GM12878 (cell line): ENCODE measurements around the gene LIPE. TPM values are rescaled to one million over a fixed set of nuclear protein-coding genes. Genes with fewer than 3 reads are reported as not detected.

Source experiments
- ATF7 ChIP-seq: fragments of 450-650 bp; IDR thresholded peaks from 2 replicates; pipeline ENCODE4 v1.6.1; 2016; ENCODE audit warnings: low read depth, mild to moderate bottlenecking
- BMI1 ChIP-seq: fragments of 450-650 bp; IDR thresholded peaks from 2 replicates; pipeline ENCODE4 v1.6.1; 2016; ENCODE audit warnings: mild to moderate bottlenecking, moderate library complexity, borderline replicate concordance
- CBFB ChIP-seq: IDR thresholded peaks from 2 replicates; pipeline ENCODE4 v1.6.1; 2016; ENCODE audit warnings: antibody characterized with exemption, low read depth
- GATAD2B ChIP-seq: fragments of 450-650 bp; conservative IDR thresholded peaks from 2 replicates; pipeline ENCODE4 v1.6.1; 2017; ENCODE audit warnings: low read depth, mild to moderate bottlenecking, moderate library complexity
- HDGF ChIP-seq: fragments of 450-650 bp; IDR thresholded peaks from 2 replicates; pipeline ENCODE4 v1.6.1; 2016; ENCODE audit warnings: antibody characterized with exemption
- IKZF2 ChIP-seq, 2 experiments: fragments of 450-650 bp; IDR thresholded peaks; 2 replicates each; pipeline ENCODE4 v1.6.1; 2017; ENCODE audit warnings: mild to moderate bottlenecking in 2 of 2, moderate library complexity in 2 of 2
- NBN ChIP-seq: fragments of 450-650 bp; IDR thresholded peaks from 2 replicates; pipeline ENCODE4 v1.6.1; 2016
- NFIC ChIP-seq: IDR thresholded peaks from 2 replicates; pipeline ENCODE4 v1.6.1; 2012; ENCODE audit warnings: low read depth, mild to moderate bottlenecking, inconsistent platforms, low read length, moderate library complexity
- NR2C2 ChIP-seq: IDR thresholded peaks from 2 replicates; pipeline ENCODE4 v1.6.1; 2011; ENCODE audit warnings: borderline replicate concordance, low read depth; ENCODE audit not compliant: control insufficient read depth, insufficient read length
- PAX5 ChIP-seq: IDR thresholded peaks from 2 replicates; pipeline ENCODE4 v1.6.1; 2011; ENCODE audit warnings: low read depth, low read length, borderline replicate concordance
- PAX8 ChIP-seq: fragments of 450-650 bp; IDR thresholded peaks from 2 replicates; pipeline ENCODE4 v1.6.1; 2017; ENCODE audit warnings: mild to moderate bottlenecking, moderate library complexity
- TCF3 ChIP-seq: IDR thresholded peaks from 2 replicates; pipeline ENCODE4 v1.6.1; 2012; ENCODE audit warnings: low read depth, mild to moderate bottlenecking, low read length, borderline replicate concordance; ENCODE audit not compliant: insufficient read depth
- YY1 ChIP-seq: IDR thresholded peaks from 2 replicates; pipeline ENCODE4 v1.6.1; 2011; ENCODE audit warnings: low read depth, mild to moderate bottlenecking, low read length
- ZNF274 ChIP-seq: IDR thresholded peaks from one replicate; pipeline ENCODE4 v1.8.0; 2011; ENCODE audit not compliant: insufficient read length, insufficient read depth
- ZNF622 ChIP-seq: fragments of 450-650 bp; IDR thresholded peaks from 2 replicates; pipeline ENCODE4 v1.6.1; 2017; ENCODE audit warnings: mild to moderate bottlenecking, inconsistent platforms
- polyA plus RNA-seq, 11 experiments: library from polyadenylated mRNA; depleted of rRNA in 4 of 11; unstranded in 6 of 11; stranded (reverse) in 5 of 11; fragments of >200 nt; fragmentation: Nextera tagmentation in 4 of 11; fragmentation: Illumina TruSeq in 1 of 11; extraction: Ambion mirVana in 4 of 11; extraction: Trizol in 1 of 11; gene quantifications; 1 replicate in 1 of 11; 2 replicates in 10 of 11; pipeline versions ENCODE4 v1.2.1 to v1.2.3, GENCODE V29; 2011 to 2016; ENCODE audit warnings: inconsistent platforms in 2 of 11, missing spikeins in 2 of 11, low read depth in 1 of 11
- total RNA-seq, 4 experiments: library from RNA; depleted of rRNA in 3 of 4; stranded (reverse); fragments of >200 nt in 3 of 4; fragmentation: Illumina TruSeq in 1 of 4; extraction: Trizol in 1 of 4; gene quantifications; 2 replicates each; pipeline versions ENCODE4 v1.2.1 to v1.2.3, GENCODE V29; 2013 to 2021
- TF ChIP-seq, protein P1 (sequence below): fragments of 150-350 bp; IDR thresholded peaks from 2 replicates; pipeline ENCODE4 v1.6.1; 2016; ENCODE audit warnings: low read depth, low read length
- TF ChIP-seq, protein P2 (sequence below): fragments of 450-650 bp; IDR thresholded peaks from 2 replicates; pipeline ENCODE4 v1.6.1; 2016; ENCODE audit warnings: mild to moderate bottlenecking, moderate library complexity, borderline replicate concordance
- TF ChIP-seq, protein P3 (sequence below): fragments of 450-650 bp; IDR thresholded peaks from 2 replicates; pipeline ENCODE4 v1.6.1; 2017; ENCODE audit warnings: mild to moderate bottlenecking, moderate library complexity
- TF ChIP-seq, protein P4 (sequence below): IDR thresholded peaks from 2 replicates; pipeline ENCODE4 v1.6.1; 2011; ENCODE audit warnings: low read depth, low read length, improper control_type of control experiment, borderline replicate concordance

Gene LIPE
- total and polyA plus RNA-seq, 10 of the 15 experiments (the other 5 are each of a cell fraction or from before 2014, with no cell fraction given): 0.02 to 33.3 (median 9.5) TPM

DNA sequence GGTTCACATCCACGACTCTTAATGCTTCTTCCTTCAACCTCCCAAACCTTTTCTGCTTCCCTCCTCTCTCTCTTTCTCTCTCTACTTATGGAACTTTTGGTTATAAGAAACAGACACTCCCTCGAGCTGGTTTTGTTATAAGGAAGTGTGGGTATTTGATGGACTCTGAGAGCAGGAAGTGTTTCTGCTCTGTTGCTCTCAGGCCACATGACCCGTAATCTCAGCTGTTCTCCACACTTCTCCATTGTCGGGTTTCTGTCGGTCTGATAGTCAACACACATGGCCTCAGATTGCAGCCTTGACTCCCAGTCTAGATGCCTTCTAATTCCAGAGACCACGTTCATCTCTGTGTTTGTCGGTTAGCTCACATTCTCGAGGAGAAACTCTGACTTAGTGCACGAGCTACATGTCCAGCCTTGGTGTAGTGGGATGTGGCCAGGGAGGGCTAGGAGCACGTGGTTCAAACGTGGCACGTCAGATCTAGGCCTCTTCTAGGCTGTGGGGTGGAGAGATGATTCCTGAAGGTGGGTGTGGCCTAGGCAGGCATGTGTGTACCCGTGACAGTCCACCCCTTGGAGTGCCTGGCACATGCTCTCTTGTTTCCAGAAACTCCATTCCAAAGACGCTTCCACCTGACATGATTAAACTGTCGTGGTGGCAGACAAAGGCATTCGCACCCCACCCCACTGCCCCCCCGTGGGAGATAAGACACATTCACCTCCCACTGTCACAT lies 63.4 kb downstream of the LIPE start (continued):
- TF ChIP-seq, protein P1, sequence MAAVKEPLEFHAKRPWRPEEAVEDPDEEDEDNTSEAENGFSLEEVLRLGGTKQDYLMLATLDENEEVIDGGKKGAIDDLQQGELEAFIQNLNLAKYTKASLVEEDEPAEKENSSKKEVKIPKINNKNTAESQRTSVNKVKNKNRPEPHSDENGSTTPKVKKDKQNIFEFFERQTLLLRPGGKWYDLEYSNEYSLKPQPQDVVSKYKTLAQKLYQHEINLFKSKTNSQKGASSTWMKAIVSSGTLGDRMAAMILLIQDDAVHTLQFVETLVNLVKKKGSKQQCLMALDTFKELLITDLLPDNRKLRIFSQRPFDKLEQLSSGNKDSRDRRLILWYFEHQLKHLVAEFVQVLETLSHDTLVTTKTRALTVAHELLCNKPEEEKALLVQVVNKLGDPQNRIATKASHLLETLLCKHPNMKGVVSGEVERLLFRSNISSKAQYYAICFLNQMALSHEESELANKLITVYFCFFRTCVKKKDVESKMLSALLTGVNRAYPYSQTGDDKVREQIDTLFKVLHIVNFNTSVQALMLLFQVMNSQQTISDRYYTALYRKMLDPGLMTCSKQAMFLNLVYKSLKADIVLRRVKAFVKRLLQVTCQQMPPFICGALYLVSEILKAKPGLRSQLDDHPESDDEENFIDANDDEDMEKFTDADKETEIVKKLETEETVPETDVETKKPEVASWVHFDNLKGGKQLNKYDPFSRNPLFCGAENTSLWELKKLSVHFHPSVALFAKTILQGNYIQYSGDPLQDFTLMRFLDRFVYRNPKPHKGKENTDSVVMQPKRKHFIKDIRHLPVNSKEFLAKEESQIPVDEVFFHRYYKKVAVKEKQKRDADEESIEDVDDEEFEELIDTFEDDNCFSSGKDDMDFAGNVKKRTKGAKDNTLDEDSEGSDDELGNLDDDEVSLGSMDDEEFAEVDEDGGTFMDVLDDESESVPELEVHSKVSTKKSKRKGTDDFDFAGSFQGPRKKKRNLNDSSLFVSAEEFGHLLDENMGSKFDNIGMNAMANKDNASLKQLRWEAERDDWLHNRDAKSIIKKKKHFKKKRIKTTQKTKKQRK: no peak
- TF ChIP-seq PAX8: no peak
- TF ChIP-seq YY1: 0 out of 2 replicates have a peak, but pooled peaks have one; percentile 24
- TF ChIP-seq, protein P2, sequence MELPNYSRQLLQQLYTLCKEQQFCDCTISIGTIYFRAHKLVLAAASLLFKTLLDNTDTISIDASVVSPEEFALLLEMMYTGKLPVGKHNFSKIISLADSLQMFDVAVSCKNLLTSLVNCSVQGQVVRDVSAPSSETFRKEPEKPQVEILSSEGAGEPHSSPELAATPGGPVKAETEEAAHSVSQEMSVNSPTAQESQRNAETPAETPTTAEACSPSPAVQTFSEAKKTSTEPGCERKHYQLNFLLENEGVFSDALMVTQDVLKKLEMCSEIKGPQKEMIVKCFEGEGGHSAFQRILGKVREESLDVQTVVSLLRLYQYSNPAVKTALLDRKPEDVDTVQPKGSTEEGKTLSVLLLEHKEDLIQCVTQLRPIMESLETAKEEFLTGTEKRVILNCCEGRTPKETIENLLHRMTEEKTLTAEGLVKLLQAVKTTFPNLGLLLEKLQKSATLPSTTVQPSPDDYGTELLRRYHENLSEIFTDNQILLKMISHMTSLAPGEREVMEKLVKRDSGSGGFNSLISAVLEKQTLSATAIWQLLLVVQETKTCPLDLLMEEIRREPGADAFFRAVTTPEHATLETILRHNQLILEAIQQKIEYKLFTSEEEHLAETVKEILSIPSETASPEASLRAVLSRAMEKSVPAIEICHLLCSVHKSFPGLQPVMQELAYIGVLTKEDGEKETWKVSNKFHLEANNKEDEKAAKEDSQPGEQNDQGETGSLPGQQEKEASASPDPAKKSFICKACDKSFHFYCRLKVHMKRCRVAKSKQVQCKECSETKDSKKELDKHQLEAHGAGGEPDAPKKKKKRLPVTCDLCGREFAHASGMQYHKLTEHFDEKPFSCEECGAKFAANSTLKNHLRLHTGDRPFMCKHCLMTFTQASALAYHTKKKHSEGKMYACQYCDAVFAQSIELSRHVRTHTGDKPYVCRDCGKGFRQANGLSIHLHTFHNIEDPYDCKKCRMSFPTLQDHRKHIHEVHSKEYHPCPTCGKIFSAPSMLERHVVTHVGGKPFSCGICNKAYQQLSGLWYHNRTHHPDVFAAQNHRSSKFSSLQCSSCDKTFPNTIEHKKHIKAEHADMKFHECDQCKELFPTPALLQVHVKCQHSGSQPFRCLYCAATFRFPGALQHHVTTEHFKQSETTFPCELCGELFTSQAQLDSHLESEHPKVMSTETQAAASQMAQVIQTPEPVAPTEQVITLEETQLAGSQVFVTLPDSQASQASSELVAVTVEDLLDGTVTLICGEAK: no peak
- no peak for TF ChIP-seq CBFB
- no peak for TF ChIP-seq ATF7
- no peak for TF ChIP-seq ZNF274
- no peak for TF ChIP-seq NFIC
- TF ChIP-seq NR2C2: no peak
- TF ChIP-seq BMI1: no peak
- no peak for TF ChIP-seq ZNF622
- no peak for TF ChIP-seq TCF3
- TF ChIP-seq, protein P3, sequence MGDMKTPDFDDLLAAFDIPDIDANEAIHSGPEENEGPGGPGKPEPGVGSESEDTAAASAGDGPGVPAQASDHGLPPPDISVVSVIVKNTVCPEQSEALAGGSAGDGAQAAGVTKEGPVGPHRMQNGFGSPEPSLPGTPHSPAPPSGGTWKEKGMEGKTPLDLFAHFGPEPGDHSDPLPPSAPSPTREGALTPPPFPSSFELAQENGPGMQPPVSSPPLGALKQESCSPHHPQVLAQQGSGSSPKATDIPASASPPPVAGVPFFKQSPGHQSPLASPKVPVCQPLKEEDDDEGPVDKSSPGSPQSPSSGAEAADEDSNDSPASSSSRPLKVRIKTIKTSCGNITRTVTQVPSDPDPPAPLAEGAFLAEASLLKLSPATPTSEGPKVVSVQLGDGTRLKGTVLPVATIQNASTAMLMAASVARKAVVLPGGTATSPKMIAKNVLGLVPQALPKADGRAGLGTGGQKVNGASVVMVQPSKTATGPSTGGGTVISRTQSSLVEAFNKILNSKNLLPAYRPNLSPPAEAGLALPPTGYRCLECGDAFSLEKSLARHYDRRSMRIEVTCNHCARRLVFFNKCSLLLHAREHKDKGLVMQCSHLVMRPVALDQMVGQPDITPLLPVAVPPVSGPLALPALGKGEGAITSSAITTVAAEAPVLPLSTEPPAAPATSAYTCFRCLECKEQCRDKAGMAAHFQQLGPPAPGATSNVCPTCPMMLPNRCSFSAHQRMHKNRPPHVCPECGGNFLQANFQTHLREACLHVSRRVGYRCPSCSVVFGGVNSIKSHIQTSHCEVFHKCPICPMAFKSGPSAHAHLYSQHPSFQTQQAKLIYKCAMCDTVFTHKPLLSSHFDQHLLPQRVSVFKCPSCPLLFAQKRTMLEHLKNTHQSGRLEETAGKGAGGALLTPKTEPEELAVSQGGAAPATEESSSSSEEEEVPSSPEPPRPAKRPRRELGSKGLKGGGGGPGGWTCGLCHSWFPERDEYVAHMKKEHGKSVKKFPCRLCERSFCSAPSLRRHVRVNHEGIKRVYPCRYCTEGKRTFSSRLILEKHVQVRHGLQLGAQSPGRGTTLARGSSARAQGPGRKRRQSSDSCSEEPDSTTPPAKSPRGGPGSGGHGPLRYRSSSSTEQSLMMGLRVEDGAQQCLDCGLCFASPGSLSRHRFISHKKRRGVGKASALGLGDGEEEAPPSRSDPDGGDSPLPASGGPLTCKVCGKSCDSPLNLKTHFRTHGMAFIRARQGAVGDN: peak; percentile 84
- TF ChIP-seq GATAD2B: no peak
- no peak for TF ChIP-seq HDGF
- TF ChIP-seq NBN: no peak
- TF ChIP-seq, protein P4, sequence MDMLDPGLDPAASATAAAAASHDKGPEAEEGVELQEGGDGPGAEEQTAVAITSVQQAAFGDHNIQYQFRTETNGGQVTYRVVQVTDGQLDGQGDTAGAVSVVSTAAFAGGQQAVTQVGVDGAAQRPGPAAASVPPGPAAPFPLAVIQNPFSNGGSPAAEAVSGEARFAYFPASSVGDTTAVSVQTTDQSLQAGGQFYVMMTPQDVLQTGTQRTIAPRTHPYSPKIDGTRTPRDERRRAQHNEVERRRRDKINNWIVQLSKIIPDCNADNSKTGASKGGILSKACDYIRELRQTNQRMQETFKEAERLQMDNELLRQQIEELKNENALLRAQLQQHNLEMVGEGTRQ: peak; percentile 51
- TF ChIP-seq PAX5: peak; percentile 94
- TF ChIP-seq IKZF2 (IDR thresholded peaks at IDR 0.05): peak in 1 of 2 experiments; percentile 29; a peak in 1 of 4 replicates
